Neuronal stem cell (in vitro differentiated cells): ENCODE results near the gene TNS1.

ENCODE experiments used
- DNase-seq: peaks from one replicate; pipeline ENCODE4 v3.0.0-alpha.2; 2013; ENCODE audit warnings: low spot score
- H2AFZ ChIP-seq: one replicate; pipeline ENCODE4 v1.6.1; 2013; ENCODE audit warnings: mild to moderate bottlenecking, low read length, inconsistent platforms
- H2AK5ac ChIP-seq: 2 replicates; pipeline ENCODE4 v1.6.1; 2013; ENCODE audit warnings: low read depth, mild to moderate bottlenecking, inconsistent platforms, low read length, moderate library complexity, mixed read lengths
- H2BK120ac ChIP-seq: 2 replicates; pipeline ENCODE4 v1.6.1; 2013; ENCODE audit warnings: low read depth, mild to moderate bottlenecking, inconsistent platforms, low read length, moderate library complexity, mixed read lengths
- H2BK12ac ChIP-seq: one replicate; pipeline ENCODE4 v1.6.1; 2013; ENCODE audit warnings: low read length, inconsistent platforms
- H2BK15ac ChIP-seq: 2 replicates; pipeline ENCODE4 v1.6.1; 2013; ENCODE audit warnings: mild to moderate bottlenecking, low read length, inconsistent platforms, mixed read lengths
- H2BK5ac ChIP-seq: one replicate; pipeline ENCODE4 v1.6.1; 2013; ENCODE audit warnings: inconsistent platforms, mild to moderate bottlenecking, low read length, moderate library complexity
- H3K14ac ChIP-seq: one replicate; pipeline ENCODE4 v1.6.1; 2013; ENCODE audit warnings: low read length, inconsistent platforms
- H3K18ac ChIP-seq: 2 replicates; pipeline ENCODE4 v1.6.1; 2013; ENCODE audit warnings: low read length, inconsistent platforms
- H3K23ac ChIP-seq: 2 replicates; pipeline ENCODE4 v1.6.1; 2013; ENCODE audit warnings: low read depth, mild to moderate bottlenecking, mixed read lengths, low read length, inconsistent platforms; ENCODE audit not compliant: poor library complexity
- H3K27ac ChIP-seq: replicated peaks from 3 replicates; pipeline ENCODE4 v1.5.1; 2013; ENCODE audit warnings: low read length, inconsistent platforms
- H3K27me3 ChIP-seq, 3 experiments: 2 replicates each; pipeline ENCODE4 v1.6.1; 2013; ENCODE audit warnings: low read length in 3 of 3, mild to moderate bottlenecking in 2 of 3, inconsistent platforms in 1 of 3, low read depth in 1 of 3, mixed read lengths in 1 of 3, moderate library complexity in 1 of 3; ENCODE audit not compliant: control insufficient read depth in 3 of 3, insufficient read depth in 3 of 3
- H3K36me3 ChIP-seq, 2 donors: replicated peaks in 1 of 2; 2 replicates each; pipeline ENCODE4 v1.6.1; 2013; ENCODE audit warnings: low read length in 2 of 2; ENCODE audit not compliant: control insufficient read depth in 2 of 2, insufficient read depth in 2 of 2
- H3K4ac ChIP-seq: 2 replicates; pipeline ENCODE4 v1.6.1; 2013; ENCODE audit warnings: inconsistent platforms, mild to moderate bottlenecking, low read length, moderate library complexity
- H3K4me1 ChIP-seq, 2 donors: 1 replicate in 1 of 2; 2 replicates in 1 of 2; pipeline ENCODE4 v1.6.1; 2013; ENCODE audit warnings: low read length in 2 of 2, low read depth in 1 of 2; ENCODE audit not compliant: control insufficient read depth in 2 of 2, insufficient read depth in 1 of 2
- H3K4me2 ChIP-seq: one replicate; pipeline ENCODE4 v1.6.1; 2013; ENCODE audit warnings: mild to moderate bottlenecking, low read length, inconsistent platforms; ENCODE audit not compliant: insufficient read depth, poor library complexity, severe bottlenecking
- H3K4me3 ChIP-seq, 2 donors: 2 replicates each; pipeline ENCODE4 v1.5.1; 2013; ENCODE audit warnings: low read length in 2 of 2, mild to moderate bottlenecking in 2 of 2, inconsistent platforms in 1 of 2, moderate library complexity in 1 of 2
- H3K79me1 ChIP-seq: one replicate; pipeline ENCODE4 v1.6.1; 2013; ENCODE audit warnings: low read depth, mild to moderate bottlenecking, inconsistent platforms, low read length, moderate library complexity
- H3K9ac ChIP-seq: one replicate; pipeline ENCODE4 v1.6.1; 2013; ENCODE audit warnings: mild to moderate bottlenecking, low read depth, low read length, inconsistent platforms; ENCODE audit not compliant: poor library complexity
- H3K9me3 ChIP-seq, 2 donors: replicated peaks in 1 of 2; 2 replicates each; pipeline versions ENCODE3 to v1.6.1; 2013; ENCODE audit warnings: low read length in 2 of 2, mild to moderate bottlenecking in 2 of 2, inconsistent platforms in 1 of 2, low read depth in 1 of 2, mixed read lengths in 1 of 2, moderate library complexity in 1 of 2; ENCODE audit not compliant: control insufficient read depth in 2 of 2, insufficient read depth in 1 of 2
- H4K8ac ChIP-seq: one replicate; pipeline ENCODE4 v1.6.1; 2013; ENCODE audit warnings: low read depth, mild to moderate bottlenecking, inconsistent platforms, low read length, moderate library complexity
- H4K91ac ChIP-seq: one replicate; pipeline ENCODE4 v1.6.1; 2013; ENCODE audit warnings: low read length, low read depth, mild to moderate bottlenecking, inconsistent platforms; ENCODE audit not compliant: poor library complexity
- WGBS, 2 donors: extraction: QIAGEN DNeasy Blood & Tissue Kit; methylation state at CpG; one replicate each; pipeline ENCODE4 v1.1.7; 2013; ENCODE audit warnings: missing lambda C conversion rate in 2 of 2, mixed read lengths in 1 of 2; ENCODE audit not compliant: insufficient read length in 2 of 2, insufficient replicate concordance in 1 of 2; ENCODE audit errors: extremely low coverage in 2 of 2; 5-methylcytosine and 5-hydroxymethylcytosine counted together

TNS1 gene

DNA sequence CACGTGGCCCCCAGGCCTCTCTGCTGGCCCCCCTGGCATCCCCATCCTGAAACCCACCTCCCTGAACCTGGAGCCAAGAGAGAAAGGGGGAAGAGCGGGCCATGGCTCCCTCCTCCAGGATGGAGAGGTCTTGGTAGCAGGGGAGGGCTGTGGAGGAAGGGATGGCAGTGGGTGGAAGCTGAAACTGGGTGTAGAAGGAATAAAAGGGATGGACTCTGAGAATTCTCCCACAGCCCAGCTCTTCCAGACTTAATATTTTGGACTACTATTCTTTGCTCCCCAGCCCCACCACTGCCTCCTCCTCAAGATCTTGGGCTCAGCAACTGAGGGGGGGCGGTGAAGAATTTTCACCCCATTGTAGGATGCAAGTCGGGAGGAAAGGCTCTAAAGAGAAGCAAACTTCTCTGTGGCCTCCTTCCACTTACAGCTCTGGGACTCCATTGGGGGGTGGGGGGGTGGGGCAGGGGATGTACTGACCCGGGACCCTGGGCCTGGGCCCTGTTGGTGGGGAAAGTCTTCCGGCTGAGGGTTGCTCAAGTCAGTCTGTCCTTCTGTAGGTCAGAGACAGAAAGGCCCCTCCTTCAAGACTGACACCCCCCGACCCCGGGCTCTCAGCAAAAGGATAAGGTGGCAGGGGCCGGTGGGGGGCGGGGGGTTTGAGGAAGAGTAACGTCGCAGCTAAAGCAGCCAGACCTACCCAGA lies 501 bp downstream of the TNS1 start:
- H3K27me3 ChIP-seq = peaks cover 0 to 28% (median 0%) of the 10 kb centered on the region in 3 experiments
- no peaks in the 10 kb centered on the region for H3K36me3 ChIP-seq
- H3K79me1 ChIP-seq = no peaks in the 10 kb centered on the region
- H2AK5ac ChIP-seq = peak overlapping the region; percentile 4
- peak overlapping the region; percentile 78 for H2AFZ ChIP-seq
- H3K9me3 ChIP-seq = no peaks in the 10 kb centered on the region
- H2BK12ac ChIP-seq = no peak overlapping the region
- H2BK15ac ChIP-seq = peak overlapping the region; percentile 93
- H4K8ac ChIP-seq = no peak overlapping the region
- H2BK120ac ChIP-seq = no peak overlapping the region
- peak overlapping the region; percentile 41 for H3K4me2 ChIP-seq
- no peak overlapping the region for H3K4ac ChIP-seq
- H3K14ac ChIP-seq = no peak overlapping the region
- H3K18ac ChIP-seq = peak overlapping the region; percentile 93
- peaks cover 8 to 21% of the 10 kb centered on the region in 2 donors for H3K4me1 ChIP-seq
- no peak overlapping the region for H4K91ac ChIP-seq
- DNase-seq = no peak
- no peak overlapping the region for H3K27ac ChIP-seq
- WGBS, 2 donors = no CpG with 5 or more reads among the region's 12 CpGs
- H3K4me3 ChIP-seq = peak overlapping the region in 1 of 2 donors; percentile 12
- H2BK5ac ChIP-seq = no peak overlapping the region
- H3K9ac ChIP-seq = peak overlapping the region; percentile 71
- no peak overlapping the region for H3K23ac ChIP-seq

DNA sequence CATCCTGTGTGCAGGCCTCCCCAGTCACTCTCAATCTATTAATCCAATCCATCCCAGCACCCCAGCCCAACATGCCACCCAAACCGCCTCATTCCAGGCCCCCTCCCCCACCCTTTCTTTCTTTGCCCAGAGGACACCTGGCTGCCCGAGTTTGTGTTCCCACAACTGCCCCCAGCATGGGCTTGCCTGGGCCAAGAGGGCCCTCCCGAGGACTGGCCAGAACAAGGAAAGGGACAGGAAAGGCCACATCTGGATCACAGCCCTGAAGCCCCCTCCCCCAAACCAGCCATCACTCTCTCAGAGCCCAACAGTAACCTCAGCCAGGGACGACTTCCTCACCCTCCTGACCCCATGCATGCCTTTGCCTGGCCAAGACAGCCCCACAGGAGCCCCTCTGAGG lies 1.2 kb downstream of the TNS1 start:
- H4K8ac ChIP-seq = no peak overlapping the region
- no peak overlapping the region for H3K9ac ChIP-seq
- H2AK5ac ChIP-seq = peak overlapping the region; percentile 4
- H3K36me3 ChIP-seq = no peaks in the 10 kb centered on the region
- H3K4me1 ChIP-seq = peaks cover 8 to 21% of the 10 kb centered on the region in 2 donors
- DNase-seq = no peak
- H3K4me2 ChIP-seq = no peak overlapping the region
- H3K23ac ChIP-seq = no peak overlapping the region
- H2AFZ ChIP-seq = no peak overlapping the region
- peak overlapping the region; percentile 76 for H3K18ac ChIP-seq
- H3K79me1 ChIP-seq = no peaks in the 10 kb centered on the region
- peak overlapping the region; percentile 17 for H4K91ac ChIP-seq
- WGBS, 2 donors = no CpG with 5 or more reads among the region's 4 CpGs
- no peak overlapping the region for H3K4me3 ChIP-seq
- H2BK12ac ChIP-seq = no peak overlapping the region
- H3K27me3 ChIP-seq = peaks cover 0 to 22% (median 0%) of the 10 kb centered on the region in 3 experiments
- H3K27ac ChIP-seq = no peak overlapping the region
- no peak overlapping the region for H2BK15ac ChIP-seq
- no peak overlapping the region for H3K14ac ChIP-seq
- H3K9me3 ChIP-seq = no peaks in the 10 kb centered on the region
- H2BK120ac ChIP-seq = no peak overlapping the region
- H3K4ac ChIP-seq = no peak overlapping the region
- no peak overlapping the region for H2BK5ac ChIP-seq

DNA sequence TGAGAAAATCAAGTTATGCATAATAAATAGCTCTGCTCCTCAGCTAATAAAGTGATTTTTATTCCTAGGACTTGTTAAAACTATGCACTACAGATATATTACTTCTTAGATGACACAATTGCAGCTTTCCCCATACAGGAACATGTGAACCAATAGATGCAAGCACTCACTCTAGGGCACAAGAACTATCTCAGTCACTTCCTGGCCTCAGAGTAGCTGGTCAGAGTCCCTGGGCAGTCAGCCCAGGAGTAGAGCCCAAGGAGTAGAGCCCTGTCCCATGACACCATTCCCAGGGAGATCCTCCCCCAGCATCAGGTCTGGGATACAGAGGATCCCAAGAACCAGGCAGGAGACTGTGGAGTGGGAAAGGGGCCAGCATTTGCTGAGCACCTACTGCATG lies 2.7 kb downstream of the TNS1 start:
- no peak overlapping the region for H4K8ac ChIP-seq
- H4K91ac ChIP-seq = no peak overlapping the region
- no peak overlapping the region for H2BK120ac ChIP-seq
- DNase-seq = no peak
- no peaks in the 10 kb centered on the region for H3K9me3 ChIP-seq
- no peaks in the 10 kb centered on the region for H3K36me3 ChIP-seq
- no peaks in the 10 kb centered on the region for H3K79me1 ChIP-seq
- H3K9ac ChIP-seq = no peak overlapping the region
- no peak overlapping the region for H3K18ac ChIP-seq
- H3K4me2 ChIP-seq = no peak overlapping the region
- H3K14ac ChIP-seq = no peak overlapping the region
- H2BK12ac ChIP-seq = no peak overlapping the region
- no peak overlapping the region for H2BK5ac ChIP-seq
- no peak overlapping the region for H2AK5ac ChIP-seq
- peaks cover 8 to 21% of the 10 kb centered on the region in 2 donors for H3K4me1 ChIP-seq
- no peak overlapping the region for H3K4me3 ChIP-seq
- H3K4ac ChIP-seq = no peak overlapping the region
- no peak overlapping the region for H3K23ac ChIP-seq
- no peak overlapping the region for H2AFZ ChIP-seq
- H2BK15ac ChIP-seq = no peak overlapping the region
- peaks cover 0 to 8% (median 0%) of the 10 kb centered on the region in 3 experiments for H3K27me3 ChIP-seq
- H3K27ac ChIP-seq = no peak overlapping the region

DNA sequence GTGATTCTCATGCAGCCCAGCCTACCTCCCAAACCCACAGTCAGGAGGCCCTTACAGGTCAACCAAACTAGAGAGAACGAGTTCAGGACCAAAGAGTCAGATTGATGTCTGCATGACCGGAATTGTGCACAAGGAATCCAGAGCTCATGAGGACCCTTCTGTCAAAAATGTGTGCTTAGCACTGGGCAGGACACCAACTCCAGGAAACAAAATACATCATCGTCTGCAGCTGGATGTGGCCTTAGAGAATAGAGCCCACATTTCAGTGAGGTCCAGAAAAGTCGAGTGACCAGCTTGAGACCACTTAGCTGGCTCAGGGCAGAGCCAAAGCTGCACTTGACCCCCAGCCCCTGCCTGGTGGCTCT lies 3.2 kb downstream of the TNS1 start:
- no peak overlapping the region for H3K18ac ChIP-seq
- H3K9me3 ChIP-seq = no peaks in the 10 kb centered on the region
- no peak for DNase-seq
- no peak overlapping the region for H2BK15ac ChIP-seq
- peak overlapping the region; percentile 35 for H2AK5ac ChIP-seq
- H2BK5ac ChIP-seq = no peak overlapping the region
- no peak overlapping the region for H3K14ac ChIP-seq
- H2BK120ac ChIP-seq = no peak overlapping the region
- H3K4me2 ChIP-seq = no peak overlapping the region
- no peak overlapping the region for H4K91ac ChIP-seq
- H3K27ac ChIP-seq = no peak overlapping the region
- H3K27me3 ChIP-seq = peaks cover 0 to 4% (median 0%) of the 10 kb centered on the region in 3 experiments
- H3K4ac ChIP-seq = no peak overlapping the region
- H3K23ac ChIP-seq = no peak overlapping the region
- H3K36me3 ChIP-seq = no peaks in the 10 kb centered on the region
- peaks cover 8 to 23% of the 10 kb centered on the region in 2 donors for H3K4me1 ChIP-seq
- no peak overlapping the region for H2BK12ac ChIP-seq
- H3K9ac ChIP-seq = no peak overlapping the region
- no peak overlapping the region for H2AFZ ChIP-seq
- WGBS, 2 donors = no CpG with 5 or more reads among the region's 4 CpGs
- H4K8ac ChIP-seq = no peak overlapping the region
- H3K4me3 ChIP-seq = no peak overlapping the region
- no peaks in the 10 kb centered on the region for H3K79me1 ChIP-seq
